NCI-H146 treated with DMSO at 0.1 percent for 48 hours (cell line): ENCODE measurements around the gene ZNF787.

Experiments used
- DNase-seq: peaks from one replicate; lab custom pipeline; 2025; ENCODE audit not compliant: unreplicated experiment; lab: John Stamatoyannopoulos, UW

ZNF787 gene

DNA sequence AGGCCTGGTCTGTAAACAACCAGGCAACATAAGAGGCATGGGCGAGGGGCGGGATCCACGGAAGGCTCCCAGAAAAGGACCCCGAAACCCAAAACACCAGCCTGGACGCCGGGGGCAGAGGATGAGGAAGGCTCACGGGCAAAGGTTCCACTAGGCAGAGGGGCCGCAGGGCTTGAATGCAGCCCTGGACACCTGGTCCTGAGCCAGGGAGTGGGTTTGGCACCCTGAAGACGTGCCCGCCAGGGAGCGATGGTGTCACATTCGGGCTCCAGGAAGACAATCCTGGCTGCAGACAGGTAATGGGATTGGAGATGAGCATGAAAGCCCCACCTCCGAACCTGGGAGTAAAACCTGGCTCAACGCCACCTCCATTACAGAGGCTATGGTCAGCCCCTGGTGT is 31.8 kb downstream of the ZNF787 start:
- no peak for DNase-seq

GRCh38 chr19:56088497-56089215 is 32.4 kb downstream of the ZNF787 start:
- DNase-seq = no peak

GRCh38 chr19:56087647-56088496 is 33.2 kb downstream of the ZNF787 start:
- no peak for DNase-seq

DNA sequence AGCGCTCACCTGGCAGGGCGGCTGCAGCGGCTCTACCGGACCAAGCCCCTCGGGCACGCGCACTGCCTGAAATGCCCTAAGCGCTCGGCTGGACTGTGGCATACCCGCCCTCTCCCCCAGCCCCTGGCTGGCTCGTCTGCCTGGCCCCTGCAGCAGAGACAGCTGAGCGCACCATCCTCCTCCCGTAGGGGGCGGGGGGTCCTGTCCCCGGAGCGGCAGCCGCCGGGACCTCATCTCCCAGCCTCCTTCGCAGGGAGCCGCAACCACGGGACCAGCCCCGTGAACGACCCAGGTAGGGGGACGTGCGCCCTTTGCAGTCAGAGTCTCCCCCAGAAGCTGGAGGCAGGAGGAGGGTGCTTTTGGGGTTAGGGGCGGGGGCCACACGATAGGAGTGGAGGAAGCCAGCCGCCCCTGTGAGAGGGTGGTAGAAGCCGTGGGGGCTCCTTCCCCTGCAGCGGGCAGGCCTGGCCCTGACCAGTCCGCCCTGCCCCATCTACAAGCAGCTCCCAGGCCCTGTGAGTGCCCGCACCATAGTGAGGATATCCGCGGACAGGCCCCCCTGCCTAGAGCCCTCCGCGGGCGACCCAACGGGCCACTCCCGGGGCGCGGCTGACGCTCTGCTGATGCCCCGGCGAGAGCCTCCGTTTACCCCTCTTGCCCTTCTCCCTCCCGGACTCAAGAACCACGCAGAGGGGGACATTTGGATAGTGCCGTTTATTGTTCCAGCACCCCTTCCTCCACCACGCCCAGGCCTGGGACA is 34.2 kb downstream of the ZNF787 start:
- DNase-seq = no peak

GRCh38 chr19:56085571-56086275 is 35.4 kb downstream of the ZNF787 start:
- DNase-seq = no peak

DNA sequence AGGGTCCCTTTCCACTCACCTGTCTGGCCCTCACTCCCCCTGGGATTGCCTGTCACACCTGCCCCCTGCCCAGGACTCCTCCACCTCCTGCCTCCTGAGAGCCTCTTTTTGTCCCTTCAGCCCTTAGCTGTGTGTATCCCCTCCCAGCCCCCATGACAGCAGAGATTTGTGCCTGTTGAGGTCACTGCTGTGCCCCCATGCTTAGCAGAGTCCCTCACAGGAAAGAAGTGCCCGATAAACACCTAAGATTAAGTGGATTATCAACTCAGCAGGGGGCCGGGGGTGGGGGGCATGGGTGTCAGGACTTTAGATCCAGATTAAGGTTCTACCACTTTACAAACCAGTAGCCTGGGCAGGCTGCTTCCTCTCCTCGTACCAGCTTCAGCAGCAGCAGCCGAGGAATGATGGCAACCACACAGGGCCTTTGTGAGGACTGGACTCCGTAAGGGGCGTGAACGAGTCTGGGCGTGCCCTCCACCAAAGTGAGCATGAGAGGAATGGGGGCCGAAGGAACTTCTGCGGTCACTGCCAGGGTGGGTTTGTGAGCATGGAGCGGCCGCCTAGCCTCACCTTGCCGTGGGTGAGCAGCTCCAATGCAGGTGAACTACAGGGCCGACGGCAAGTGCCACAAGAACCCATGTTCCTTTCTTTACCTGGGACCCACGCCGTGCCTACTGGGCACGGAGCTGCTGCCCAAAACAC is 36.1 kb downstream of the ZNF787 start:
- no peak for DNase-seq

- no peak for DNase-seq
These were observed 37.4 kb downstream of the ZNF787 start for GRCh38 chr19:56083668-56084067.

DNA sequence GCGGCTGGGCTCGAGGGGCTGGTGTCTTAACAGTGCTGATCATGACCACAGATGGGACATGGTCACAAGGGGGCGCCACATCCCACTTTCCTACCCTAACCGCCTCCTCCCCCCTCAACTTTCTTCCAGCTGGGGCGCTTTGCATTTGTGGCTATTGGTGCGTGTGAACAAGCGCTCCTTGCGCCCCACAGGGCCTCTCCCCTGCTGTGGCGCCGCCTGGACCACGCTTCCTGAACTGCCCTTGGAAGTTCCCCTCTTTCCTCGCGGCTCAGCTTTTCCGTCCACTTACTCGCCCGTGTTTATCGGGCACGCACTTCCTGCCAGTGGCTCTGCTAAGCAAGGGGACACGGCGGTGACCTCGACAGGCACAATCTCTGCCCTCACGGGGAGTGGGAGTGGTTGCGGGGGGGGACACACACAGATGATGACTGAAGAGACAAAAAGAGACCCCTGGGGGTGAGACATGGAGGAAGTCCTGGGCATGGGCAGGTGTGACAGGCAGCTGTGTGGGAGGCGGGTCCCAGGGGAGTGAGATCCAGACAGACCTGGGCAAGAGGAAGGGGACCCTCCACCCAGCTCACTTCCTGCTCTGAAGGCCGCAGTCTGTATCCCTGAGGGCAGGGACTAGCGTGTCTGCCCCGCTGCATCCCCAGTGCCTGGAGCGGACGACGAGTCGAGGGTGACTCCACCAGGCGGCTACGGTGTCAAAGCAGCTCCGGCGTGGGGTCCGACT is 40.3 kb downstream of the ZNF787 start:
- peak; percentile 35 for DNase-seq

DNA sequence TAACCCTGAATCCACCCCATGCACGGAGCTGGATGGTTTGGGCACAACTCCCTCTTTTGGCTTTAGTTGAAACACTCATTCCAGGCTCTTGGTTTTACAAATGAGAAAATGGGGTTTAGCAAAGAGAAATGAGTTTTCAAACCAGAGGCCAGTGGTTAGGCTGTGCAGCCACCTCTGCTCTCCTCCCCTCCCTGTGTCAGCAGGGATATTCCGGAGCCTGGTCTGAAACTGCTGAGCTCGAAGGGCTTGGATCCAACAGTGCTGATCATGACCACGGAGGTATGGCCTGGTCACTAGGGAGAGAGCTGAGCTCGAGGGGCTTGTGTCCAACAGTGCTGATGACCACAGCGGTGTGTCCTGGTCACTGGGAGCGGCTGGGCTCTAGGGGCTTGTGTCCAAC is 41.5 kb downstream of the ZNF787 start:
- DNase-seq = no peak

GRCh38 chr19:56076498-56076897 is 44.6 kb downstream of the ZNF787 start:
- DNase-seq = peak; percentile 46

DNA sequence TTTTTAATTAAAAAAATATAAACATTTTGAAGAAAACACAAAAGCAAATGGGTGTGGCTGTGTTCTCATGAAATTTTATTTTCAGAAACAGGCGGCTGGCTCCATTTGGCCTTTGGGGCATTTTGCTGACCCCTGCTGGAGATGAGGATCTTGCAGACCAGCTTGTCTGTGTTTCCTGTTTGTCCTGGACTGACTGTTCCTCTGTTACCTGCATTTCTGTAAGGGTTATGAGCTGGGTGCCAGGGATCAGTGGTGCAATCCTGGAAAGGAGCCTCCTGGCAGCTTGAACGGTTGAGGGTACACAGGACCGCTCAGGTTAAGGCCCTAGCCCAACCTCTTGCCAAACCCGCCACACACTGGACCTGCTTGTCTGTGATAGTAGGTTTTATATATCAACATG is 49.9 kb downstream of the ZNF787 start:
- DNase-seq = peak; percentile 14

GRCh38 chr19:56069642-56070041 is 51.5 kb downstream of the ZNF787 start:
- DNase-seq = no peak

- DNase-seq = peak; percentile 66
These were observed 54.7 kb downstream of the ZNF787 start for GRCh38 chr19:56066152-56067023.

- no peak for DNase-seq
These were observed 67.5 kb downstream of the ZNF787 start for GRCh38 chr19:56053596-56053995.
